GM18498 (cell line): ENCODE data around the gene FNDC11.
"Not testable (repeated sequence)": the region's sequence is repeated elsewhere in the genome, so short reads cannot be mapped to it uniquely, and the experiment has no call there.

Experiments
- ATAC-seq: cut with Tn5 transposase; IDR thresholded peaks from one replicate; pipeline ENCODE4 v1.9.1; 2021; ENCODE audit warnings: mild to moderate bottlenecking, moderate library complexity; ENCODE audit not compliant: unreplicated experiment

FNDC11 gene, protein sequence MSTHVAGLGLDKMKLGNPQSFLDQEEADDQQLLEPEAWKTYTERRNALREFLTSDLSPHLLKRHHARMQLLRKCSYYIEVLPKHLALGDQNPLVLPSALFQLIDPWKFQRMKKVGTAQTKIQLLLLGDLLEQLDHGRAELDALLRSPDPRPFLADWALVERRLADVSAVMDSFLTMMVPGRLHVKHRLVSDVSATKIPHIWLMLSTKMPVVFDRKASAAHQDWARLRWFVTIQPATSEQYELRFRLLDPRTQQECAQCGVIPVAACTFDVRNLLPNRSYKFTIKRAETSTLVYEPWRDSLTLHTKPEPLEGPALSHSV

DNA sequence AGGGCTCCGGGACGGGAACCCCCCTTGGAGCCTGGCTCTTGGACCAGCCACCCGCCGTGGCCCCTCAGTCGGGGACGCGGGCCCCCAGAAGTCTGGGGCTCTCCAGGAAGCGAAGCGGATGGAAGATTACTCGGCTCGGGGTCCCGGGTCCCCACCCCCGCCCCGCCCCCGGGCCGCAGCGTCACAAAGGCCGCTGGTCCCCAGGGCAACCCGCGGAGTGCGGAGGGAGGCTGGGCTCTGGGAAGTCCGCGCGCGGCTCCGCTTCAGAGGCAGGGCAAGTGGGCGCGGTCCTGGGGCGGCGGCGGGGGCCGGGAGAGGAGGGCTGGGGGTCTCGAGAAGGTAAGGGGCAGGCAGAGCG is at the start of gene FNDC11:
FNDC11 (plus strand) TSS at position 227 of the 358 bp plus-strand sequence. CDS start 1,505 bp downstream, outside the sequence.
- peak; percentile 32 for ATAC-seq

DNA sequence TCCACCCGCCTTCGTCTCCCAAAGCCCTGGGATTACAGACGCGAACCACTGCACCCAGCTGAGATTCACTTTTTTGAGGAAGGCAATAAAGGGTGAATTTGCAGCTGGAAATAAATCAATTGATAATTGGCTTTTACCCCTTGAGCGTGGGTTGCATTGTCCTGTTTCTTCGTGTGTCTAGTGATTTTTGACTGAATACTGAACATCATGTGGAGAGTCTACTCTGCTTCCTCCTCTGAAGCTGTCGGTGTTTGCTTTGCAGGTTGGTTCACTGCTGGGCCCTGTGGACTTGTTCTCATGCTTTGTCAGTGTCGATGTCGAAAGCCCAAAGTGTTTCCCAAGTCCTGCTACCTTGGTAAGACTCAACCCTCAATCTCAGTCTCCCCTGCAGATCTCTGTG is 49.3 kb upstream of the FNDC11 start:
- ATAC-seq = no peak

DNA sequence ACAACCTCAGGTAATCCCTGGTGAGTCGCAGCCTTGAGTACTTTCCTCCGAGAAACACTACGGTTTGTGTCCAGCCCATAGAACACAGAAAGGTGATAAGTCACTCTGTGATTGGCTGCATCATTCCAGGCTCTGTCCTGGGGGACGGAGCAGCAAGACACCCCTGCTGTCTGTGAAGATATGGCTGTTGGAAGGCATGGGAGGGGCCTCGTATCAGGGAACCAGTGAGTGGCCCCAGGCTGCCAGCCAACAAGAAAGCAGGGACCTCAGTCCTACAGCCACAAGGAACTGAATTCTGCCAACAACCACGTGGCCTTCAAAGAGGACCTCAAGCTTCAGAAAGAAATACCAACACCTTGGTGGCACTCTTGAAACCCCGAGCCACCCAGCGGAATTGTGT is 48.7 kb upstream of the FNDC11 start:
- no peak for ATAC-seq

DNA sequence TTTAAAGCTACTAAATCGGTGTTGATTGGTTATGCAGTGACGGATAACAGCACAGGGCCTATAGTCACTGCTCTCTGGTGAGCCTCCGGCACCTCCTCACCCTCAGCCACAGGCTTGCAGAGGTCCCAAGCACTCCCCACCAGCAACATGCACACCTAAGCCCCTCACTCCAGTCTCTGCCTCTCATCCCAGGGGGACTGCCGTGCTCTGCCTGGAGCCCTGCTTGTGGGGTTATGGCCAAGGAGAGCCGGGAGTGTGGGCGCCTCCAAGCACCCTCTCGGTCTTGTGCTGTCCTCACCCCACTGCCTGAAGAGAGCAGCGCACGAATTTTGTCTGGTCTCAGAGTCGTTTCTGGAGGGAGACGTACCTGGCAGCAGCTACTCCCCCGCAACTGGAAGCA is 48.2 kb upstream of the FNDC11 start:
- ATAC-seq = no peak

DNA sequence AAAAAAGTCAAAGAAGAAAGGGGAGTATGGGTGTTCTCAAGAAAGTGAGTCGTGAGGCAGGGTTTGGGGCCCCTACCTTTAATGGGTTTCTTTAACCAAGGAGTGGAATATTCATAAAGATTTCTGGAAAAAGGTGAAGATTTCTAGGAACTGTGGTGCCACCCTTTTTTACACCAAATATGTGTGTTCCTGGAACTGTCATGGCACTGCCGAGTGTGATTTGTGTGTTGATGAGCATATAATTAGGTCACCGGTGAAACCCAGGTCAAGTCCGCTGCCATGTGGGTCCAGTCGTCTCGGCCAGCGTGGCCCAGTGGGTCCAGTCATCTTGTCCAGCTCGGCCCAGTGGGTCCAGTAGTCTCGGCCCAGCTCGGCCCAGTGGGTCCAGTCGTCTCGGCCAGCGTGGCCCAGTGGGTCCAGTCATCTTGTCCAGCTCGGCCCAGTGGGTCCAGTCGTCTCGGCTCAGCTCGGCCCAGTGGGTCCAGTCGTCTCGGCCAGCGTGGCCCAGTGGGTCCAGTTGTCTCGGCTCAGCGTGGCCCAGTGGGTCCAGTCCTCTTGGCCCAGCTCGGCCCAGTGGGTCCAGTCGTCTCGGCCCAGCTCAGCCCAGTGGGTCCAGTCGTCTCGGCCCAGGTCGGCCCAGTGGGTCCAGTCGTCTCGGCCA is 46.7 kb upstream of the FNDC11 start:
- ATAC-seq = no peak

DNA sequence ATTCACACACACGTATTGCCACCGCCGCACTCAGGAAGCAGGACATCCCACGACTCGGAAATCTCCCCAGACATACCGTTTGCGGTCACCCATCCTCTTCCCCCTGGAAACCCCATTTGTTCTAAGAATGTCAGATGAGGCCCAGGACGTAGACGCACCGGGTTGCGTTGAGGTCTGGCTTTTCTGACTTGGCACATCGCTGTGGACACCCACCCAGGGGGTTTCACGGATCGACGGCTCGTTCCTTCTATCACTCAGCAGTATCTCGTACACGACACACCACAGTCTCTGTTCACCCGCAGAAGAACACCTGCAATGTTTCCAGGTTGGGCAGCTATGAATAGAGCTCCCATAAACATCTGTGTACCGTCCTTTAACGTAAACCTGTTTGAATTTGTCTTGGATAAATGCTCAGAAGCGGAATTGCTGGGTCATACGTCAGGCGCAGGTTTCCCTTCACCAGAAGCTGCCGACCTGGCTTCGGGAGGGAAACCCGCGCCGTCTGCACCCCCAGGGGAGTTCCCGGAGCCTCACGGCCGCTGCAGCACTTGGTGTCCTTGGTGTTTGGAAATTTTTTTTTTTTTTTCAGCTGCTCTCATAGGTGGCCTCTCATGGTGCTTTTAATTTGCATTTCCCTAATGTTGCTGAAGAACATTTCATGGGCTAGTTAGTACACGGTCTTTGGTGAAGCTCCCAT is 45.7 kb upstream of the FNDC11 start:
- ATAC-seq = no peak

DNA sequence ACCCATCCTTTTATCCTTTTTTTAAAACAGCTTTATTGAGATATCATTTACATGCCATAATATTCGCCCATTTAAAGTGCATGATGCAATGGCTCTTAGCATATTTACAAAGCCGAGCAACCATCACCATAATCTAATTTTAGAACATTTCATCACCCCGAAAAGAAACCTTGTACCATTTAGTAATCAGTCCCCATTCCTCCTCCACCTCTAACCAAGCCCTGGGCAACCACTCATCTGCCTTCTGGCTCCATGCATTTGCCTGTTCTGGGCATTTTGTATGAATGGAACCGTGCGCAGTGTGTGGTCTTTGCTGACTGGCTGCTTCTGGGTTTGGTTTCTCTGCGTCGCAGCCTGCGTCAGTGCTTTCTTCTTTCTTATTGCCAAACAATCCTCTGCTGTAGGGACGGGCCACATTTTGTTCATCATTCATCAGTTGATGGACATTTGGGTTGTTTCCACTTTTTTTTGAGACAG is 44.8 kb upstream of the FNDC11 start:
- ATAC-seq = no peak

DNA sequence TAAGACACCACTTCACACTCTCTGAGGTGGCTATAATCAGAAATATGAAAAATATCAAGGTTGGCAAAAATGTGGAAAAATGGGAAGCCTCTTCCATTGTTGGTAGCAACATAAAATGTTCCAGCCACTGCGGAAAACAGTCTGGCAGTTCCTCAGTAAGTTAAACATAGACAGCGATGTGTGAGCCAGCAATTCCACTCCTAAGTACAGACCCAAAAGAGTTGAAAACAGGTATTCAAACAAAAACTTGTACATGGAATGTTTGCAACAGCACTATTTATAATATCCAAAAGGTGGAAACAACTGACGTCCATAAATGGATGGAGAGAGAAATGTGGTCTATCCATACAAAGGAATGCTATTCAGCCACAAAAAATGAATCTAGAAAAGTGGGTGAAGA is 40.8 kb upstream of the FNDC11 start:
- no peak for ATAC-seq

DNA sequence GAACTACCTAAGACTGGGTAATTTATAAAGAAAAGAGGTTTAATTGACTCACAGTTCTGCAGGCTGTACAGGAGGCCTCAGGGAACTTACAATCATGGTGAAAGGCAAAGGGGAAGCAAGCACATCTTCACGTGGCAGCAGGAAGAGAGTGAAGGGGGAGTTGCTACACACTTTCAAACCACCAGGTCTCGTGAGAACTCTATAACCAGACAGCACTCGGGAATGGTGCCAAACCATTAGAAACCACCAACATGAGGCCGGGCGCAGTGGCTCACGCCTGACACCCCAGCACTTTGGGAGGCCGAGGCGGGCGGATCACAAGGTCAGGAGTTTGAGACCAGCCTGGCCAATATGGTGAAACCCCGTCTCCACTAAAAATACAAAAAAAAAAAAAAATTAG is 39.4 kb upstream of the FNDC11 start:
- ATAC-seq = not testable (repeated sequence)

DNA sequence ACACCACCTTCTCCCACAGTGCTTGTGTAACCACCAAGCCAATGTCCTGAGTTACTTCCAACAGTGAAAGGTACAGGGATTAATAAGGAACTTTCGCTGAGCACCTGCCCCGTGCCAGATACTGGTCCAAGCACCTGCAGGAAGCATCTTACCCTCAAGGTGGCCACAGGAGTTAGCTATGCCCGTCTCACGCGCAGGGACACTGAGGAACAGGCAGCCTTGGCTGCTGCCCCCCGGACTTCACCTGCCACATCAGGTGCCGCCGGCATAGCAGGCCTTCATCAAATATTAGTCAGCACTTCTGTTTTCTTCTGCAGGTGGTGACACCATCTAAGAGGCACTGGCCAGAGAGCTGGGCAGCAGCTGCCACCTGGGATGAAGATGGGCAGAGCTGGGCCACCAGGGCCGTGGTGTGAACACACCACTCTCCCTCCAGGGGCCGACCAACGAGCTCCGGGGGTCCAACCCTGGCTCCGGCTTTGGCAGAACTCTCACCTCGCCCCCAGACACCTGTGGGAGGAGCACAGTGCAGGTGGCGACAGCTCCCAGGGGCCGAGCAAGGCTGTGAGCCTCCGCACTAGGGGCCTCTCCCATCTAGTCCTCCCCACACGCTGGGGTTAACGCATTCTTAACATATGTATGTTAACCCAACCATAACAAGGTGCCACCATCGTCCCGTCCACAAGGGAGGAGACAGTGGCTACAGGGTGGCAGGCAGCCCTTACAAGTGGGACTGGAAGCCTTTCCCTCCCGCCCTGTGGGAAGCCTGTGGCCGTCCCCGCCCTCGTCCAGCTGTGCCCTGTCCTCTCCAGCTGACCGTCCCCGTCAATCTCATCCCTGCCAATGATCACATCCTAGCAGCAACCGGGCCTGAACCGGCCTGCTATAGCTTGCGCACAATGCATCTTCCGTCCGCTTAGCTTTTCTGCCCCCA is 36.3 kb upstream of the FNDC11 start:
- no peak for ATAC-seq

DNA sequence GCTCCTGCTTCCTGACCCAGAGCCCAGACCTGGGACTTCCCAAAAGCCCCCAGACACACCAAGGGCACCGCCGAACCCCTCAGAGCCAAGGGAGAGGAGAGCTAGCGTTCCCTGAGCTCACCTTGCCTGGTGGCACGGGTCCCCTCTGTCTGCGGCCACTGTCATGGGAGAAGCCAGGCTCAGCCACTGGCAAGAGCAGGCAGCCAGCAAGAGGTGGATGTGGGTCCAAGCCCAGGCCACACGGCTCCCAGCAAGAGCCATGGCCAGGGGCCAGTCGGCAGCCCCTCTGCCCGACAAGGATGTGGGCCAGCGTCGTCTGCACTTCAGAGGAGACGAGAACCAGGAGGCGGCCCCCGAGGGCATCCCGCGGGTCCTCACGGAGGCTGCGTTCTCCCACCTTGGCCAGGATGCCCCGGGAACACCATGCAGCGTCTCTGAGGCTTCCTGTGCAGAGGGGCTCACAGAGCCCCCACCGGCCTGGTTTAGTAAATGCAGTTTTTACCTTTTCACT is 35.6 kb upstream of the FNDC11 start:
- ATAC-seq = no peak

DNA sequence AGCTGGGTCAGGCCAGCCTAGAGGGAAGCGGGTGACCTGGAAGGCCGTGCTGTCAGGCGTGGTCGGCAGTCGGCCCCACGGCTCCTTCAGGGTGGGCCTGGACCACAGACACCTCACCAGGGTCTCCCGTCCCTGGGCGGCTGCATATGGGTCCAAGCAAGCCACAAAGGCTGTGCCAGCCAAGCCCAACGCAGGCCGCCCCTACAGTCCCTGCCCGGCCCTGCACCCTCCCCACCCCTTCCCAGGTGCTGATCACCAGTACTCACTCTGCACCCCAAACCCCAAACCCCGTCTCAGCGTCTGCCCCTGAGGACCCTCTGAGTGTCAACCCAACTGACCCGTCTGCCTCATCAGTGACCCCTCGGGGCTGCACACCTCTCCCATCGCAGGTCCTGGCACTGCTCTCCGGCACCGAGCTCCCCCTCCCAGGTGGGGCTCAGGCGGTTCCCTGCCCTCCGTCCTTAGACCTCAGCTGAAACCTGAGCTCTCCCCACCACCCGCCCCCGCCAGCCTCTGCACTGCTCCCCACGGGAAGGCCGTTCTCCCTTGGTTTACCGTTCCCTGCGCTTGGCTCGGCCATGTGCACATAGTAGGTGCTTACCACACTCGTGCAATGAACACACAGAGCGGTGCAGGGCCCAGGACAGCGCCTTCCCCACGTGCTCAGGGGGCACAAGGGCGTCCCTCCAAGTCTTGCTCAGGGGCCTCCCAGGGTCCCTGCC is 34.9 kb upstream of the FNDC11 start:
- ATAC-seq = no peak

DNA sequence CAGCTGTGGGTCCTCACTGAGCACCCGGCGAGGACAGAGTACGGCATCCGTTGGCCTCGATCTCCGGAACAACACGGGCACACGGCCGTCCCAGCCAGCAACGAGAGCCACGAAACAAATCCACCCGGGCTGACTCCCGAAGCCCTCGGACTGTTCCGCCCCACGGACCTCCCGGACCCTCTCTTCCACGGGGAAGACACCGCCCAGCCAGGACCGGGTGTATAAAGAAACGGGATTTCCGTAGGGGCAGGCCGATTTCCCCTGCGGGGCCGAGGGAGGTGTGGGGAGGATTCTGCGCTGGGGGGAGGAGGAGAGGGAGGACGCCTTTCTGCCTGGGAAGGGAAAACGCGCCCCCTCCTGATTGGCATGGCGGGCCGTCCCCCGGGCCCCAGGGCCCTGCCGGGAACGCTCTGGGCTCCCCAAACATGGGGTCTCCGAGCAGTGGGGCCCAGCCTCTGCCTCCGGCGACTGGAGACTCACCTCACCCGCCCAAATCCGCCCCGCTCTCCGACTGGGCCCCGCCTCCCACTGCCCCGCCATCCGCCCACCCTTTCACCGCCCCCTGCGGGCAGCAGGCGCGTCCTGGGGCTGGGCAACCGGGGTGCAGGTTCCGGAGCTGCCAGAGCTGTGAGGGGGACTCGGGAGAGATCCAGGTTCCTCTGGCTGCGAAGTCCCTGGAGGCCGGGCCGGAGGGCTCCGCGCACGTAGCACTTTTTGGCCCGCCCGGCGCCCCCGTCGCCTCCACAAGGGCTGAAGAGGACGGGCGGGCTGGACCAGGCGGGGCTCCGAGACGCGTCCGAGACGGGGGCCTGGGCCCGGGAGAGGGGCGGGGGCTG is 34.1 kb upstream of the FNDC11 start:
- peak; percentile 40 for ATAC-seq

DNA sequence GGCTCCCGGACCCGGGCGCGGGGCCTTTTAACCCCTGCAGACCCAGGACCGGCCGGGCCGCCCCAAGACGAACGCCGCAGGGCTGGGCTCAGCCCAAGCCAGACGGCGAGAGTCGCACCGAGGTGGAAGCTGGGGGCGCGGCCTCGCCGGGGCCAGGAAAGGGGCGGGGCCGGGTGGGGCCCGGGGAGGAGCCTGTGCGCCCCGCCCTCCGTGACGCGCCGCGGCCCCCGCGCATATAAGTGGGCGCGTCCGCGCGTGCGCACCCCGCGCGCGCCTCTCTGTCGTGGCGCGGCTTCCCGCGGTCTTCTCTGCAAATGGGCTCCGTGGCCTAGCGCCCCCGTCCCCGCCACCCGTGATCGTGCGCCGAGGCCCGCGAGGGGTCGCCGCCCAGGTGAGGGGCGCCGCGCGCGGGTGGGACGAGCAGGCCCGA is 33.4 kb upstream of the FNDC11 start, which contains the start of gene PPDPF:
PPDPF (plus strand) TSS at position 262 of the 430 bp plus-strand sequence. CDS start 544 bp downstream, outside the sequence.
- peak; percentile 77 for ATAC-seq

DNA sequence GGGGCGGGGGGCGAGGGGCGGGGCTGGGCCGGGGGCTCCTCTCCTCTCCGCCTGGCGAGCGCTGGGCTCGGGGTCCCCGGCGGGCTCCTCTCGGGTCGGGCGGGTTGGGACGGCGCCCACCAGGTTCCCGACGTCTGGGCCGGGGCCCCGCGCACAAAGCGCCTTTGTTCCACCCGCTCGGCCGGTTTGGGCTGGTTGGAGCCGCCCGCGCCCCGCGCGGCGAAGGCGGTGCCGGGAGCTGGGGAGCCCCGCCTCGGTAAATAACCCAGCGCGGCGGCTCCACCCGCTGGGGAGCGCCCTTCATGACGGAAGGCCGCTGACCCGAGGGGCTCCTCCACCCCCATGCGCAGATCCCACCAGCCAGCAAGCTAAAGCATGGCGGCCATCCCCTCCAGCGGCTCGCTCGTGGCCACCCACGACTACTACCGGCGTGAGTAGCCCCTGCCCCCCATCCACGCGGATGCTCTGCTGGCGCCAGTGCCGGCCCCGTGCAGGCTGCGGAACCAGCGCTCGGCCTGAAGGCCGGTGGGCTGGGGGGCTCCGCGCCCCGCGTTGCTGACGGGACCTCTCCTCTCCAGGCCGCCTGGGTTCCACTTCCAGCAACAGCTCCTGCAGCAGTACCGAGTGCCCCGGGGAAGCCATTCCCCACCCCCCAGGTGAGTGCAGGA is 32.9 kb upstream of the FNDC11 start:
- ATAC-seq = peak; percentile 55

DNA sequence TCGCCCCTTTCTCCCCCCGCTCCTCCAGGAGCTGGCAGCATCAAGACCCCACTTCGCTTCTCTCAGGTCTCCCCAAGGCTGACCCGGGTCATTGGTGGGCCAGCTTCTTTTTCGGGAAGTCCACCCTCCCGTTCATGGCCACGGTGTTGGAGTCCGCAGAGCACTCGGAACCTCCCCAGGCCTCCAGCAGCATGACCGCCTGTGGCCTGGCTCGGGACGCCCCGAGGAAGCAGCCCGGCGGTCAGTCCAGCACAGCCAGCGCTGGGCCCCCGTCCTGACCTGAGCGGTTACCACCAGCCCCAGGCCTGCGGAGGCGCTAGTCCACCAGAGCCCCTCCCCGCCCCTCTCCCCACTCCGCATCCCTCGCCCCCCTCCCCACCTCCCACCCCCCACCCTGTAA is 32.4 kb upstream of the FNDC11 start:
- no peak for ATAC-seq

DNA sequence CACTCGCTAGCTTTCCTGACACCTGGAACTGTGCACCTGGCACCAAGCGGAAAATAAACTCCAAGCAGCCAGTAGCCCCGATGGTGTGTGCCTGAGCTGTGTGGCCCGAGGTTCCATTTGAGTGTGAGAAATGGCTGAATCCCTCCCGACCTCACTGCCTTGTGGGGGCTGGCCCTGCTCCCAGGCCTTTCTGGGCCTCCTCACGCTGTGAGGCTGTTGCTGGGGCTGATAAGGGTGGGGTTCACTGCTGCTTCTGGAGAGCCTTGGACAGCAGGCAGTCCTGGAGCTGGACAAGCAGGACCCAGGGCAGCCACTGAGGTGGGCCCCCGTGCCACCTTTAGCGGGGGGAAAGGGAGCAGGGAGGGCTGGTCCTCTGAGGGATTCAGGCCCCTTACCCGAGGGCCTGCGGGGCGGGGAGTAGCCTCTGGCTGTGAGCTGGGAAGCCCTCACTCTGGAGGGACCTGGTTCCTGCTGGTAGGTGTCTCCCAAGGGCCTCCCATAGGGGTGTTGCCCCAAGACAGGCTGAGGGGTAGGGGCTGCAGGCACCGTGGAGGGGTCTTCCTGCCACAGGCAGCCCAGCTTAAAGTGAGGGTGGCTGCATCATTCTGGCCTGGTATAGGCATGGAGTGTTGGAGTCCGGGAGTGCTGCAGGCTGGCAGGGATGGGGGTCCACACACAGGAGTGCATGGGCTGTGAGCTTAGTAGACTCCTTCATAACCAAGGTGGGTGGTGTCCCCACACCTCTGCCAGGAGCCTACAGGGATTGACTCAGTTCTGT is 31.7 kb upstream of the FNDC11 start:
- ATAC-seq = no peak
